Gastroesophageal sphincter (tissue), 4 donors: ENCODE measurements around the gene COL4A2. TPM values are rescaled to one million over a fixed set of nuclear protein-coding genes. Genes with fewer than 3 reads are reported as not detected.

Source experiments
- ATAC-seq: fragments of 150-250 bp; one replicate; pipeline ENCODE4 v1.9.1; 2016; ENCODE audit warnings: mild to moderate bottlenecking, moderate library complexity
- H3K27ac ChIP-seq, 4 donors: fragments of 200-600 bp; sonication (generic) in 3 of 4; 1 replicate in 3 of 4; 2 replicates in 1 of 4; pipeline ENCODE4 v1.5.1; 2016 to 2019
- H3K27me3 ChIP-seq: fragments of 200-600 bp; sonication (generic); one replicate; pipeline ENCODE4 v1.5.1; 2019
- H3K36me3 ChIP-seq, 2 donors: fragments of 200-600 bp; sonication (generic); one replicate each; pipeline ENCODE4 v1.5.1; 2019; ENCODE audit warnings: control low read depth in 1 of 2
- H3K4me1 ChIP-seq, 3 donors: fragments of 200-600 bp; sonication (generic); 1 replicate in 2 of 3; 2 replicates in 1 of 3; pipeline ENCODE4 v1.5.1; 2016 to 2019; ENCODE audit warnings: control low read depth in 2 of 3
- H3K4me3 ChIP-seq, 2 donors: fragments of 200-600 bp; sonication (generic); one replicate each; pipeline ENCODE4 v1.5.1; 2019; ENCODE audit warnings: mild to moderate bottlenecking in 1 of 2, moderate library complexity in 1 of 2
- H3K9me3 ChIP-seq, 3 donors: fragments of 200-600 bp; sonication (generic); one replicate each; pipeline ENCODE4 v1.5.1; 2017 to 2019; ENCODE audit warnings: control low read depth in 2 of 3
- EP300 ChIP-seq: sonication (generic); formaldehyde crosslinking; IDR thresholded peaks from one replicate; pipeline ENCODE4 v1.6.1; 2017; ENCODE audit warnings: antibody characterized with exemption, mild to moderate bottlenecking
- POLR2A ChIP-seq, 2 donors: fragments of 450-650 bp; IDR thresholded peaks; one replicate each; pipeline ENCODE4 v1.6.1; 2017; ENCODE audit warnings: antibody characterized with exemption in 2 of 2, mild to moderate bottlenecking in 2 of 2, moderate library complexity in 1 of 2
- POLR2AphosphoS5 ChIP-seq: sonication (generic); formaldehyde crosslinking; IDR thresholded peaks from one replicate; pipeline ENCODE4 v1.6.1; 2017; ENCODE audit warnings: antibody characterized with exemption
- WGBS, 2 donors: methylation state at CpG; one replicate each; pipeline ENCODE4 v1.1.5; 2018; ENCODE audit warnings: low coverage in 1 of 2; 5-methylcytosine and 5-hydroxymethylcytosine counted together
- total RNA-seq, 4 donors: library from RNA; depleted of rRNA; stranded (reverse); fragments of >200 nt; gene quantifications; one replicate each; pipeline ENCODE4 v1.1.0, GENCODE V29; 2016
- TF ChIP-seq, protein P1 (sequence below), 4 experiments: fragments of 200-600 bp in 2 of 4; fragments of 450-650 bp in 2 of 4; sonication (generic) in 1 of 4; IDR thresholded peaks; one replicate each; pipeline ENCODE4 v1.5.1; 2017 to 2019; ENCODE audit warnings: antibody characterized with exemption in 4 of 4, mild to moderate bottlenecking in 2 of 4, moderate library complexity in 2 of 4

Gene COL4A2
- total RNA-seq, 4 donors from 2014 or later = 478 to 945 (median 543) TPM

DNA sequence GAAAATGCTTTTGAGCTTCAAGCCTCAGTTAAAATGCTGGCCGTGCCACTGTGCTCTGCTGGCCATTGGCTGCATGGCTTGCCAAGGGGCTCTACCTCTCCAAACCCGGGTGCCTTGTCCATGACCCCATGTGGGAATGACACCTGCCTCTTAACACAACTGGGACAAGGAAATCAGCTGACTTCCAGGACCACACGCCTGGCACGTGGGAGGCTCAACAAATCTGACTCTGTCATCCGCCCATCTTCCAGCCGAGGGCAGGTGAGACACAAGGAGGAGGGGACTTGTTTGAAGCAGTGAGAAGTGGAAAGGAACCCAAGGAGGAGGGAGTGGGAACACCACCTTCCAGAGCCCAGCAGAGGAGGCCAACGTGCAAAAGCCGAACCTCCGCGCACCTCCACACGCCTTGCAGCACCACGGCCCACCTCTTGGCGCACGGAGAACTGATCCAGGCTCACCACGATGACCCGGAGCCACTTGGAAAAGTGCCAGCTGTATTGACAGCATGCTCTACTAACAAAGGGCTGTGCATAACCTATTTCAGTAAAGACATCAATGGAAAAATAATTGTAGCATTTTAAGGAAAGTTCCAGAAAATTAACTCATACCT lies 38.4 kb upstream of the COL4A2 start:
- Histone ChIP-seq H3K27me3 (no peaks in the 10 kb centered on the region), H3K4me1 (peaks cover 4 to 93% (median 20%) of the 10 kb centered on the region in 3 donors), H3K4me3 (no peak overlapping the region), H3K9me3 (no peaks in the 10 kb centered on the region), H3K27ac (peak overlapping the region in 3 of 4 donors; percentile 58 to 69 (median 60)), H3K36me3 (peaks cover 0 to 15% of the 10 kb centered on the region in 2 donors)
- 52 to 84% methylated on average over 4 to 9 of the region's 16 CpGs for WGBS, 2 donors
- ATAC-seq = no peak
- TF ChIP-seq, protein P1, sequence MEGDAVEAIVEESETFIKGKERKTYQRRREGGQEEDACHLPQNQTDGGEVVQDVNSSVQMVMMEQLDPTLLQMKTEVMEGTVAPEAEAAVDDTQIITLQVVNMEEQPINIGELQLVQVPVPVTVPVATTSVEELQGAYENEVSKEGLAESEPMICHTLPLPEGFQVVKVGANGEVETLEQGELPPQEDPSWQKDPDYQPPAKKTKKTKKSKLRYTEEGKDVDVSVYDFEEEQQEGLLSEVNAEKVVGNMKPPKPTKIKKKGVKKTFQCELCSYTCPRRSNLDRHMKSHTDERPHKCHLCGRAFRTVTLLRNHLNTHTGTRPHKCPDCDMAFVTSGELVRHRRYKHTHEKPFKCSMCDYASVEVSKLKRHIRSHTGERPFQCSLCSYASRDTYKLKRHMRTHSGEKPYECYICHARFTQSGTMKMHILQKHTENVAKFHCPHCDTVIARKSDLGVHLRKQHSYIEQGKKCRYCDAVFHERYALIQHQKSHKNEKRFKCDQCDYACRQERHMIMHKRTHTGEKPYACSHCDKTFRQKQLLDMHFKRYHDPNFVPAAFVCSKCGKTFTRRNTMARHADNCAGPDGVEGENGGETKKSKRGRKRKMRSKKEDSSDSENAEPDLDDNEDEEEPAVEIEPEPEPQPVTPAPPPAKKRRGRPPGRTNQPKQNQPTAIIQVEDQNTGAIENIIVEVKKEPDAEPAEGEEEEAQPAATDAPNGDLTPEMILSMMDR (IDR thresholded peaks at IDR 0.05) = no peak
- no peak for TF ChIP-seq POLR2A (IDR thresholded peaks at IDR 0.05)
- no peak for TF ChIP-seq EP300
- no peak for TF ChIP-seq POLR2AphosphoS5

DNA sequence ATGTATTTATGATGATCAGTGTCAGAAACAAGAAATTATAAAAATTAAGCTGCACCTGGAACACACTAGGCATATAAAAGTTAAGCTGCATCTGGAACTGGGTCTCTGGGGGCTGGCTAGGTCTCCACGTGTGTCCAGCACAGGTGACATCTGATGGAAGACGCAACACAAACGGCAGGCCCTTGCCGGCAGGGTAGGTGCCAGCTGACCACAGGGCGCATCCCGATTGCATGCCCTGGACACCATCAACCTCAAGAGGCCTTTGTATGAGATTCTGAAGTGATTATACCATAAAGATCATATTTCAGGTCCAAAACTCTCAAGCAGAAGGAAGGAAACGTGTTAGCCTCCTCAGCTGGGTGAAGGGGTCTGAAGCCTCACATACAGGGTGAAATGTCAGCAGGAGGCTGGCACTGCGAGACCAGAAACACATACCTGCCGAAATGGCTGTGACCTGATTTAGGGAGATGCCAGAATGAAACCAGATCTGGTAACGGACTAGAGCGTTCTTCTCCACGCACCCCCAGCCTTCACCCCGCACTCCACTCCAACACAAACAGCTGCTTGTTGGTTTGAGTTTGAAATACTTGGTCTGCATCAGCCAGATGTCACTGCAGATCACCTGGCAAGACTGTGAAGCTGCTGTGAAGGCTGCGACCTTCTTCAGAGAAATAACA lies 37.4 kb upstream of the COL4A2 start:
- no peak for ATAC-seq
- TF ChIP-seq, protein P1 (IDR thresholded peaks at IDR 0.05) = no peak
- TF ChIP-seq POLR2A (IDR thresholded peaks at IDR 0.05) (no peak), POLR2AphosphoS5 (no peak), EP300 (no peak)
- H3K36me3 ChIP-seq = peaks cover 0 to 15% of the 10 kb centered on the region in 2 donors
- WGBS, 2 donors = 40 to 75% methylated on average over 4 to 14 of the region's 14 CpGs
- H3K27me3 ChIP-seq = no peaks in the 10 kb centered on the region
- H3K27ac ChIP-seq = peak overlapping the region in 3 of 4 donors; percentile 14 to 64 (median 53)
- no peaks in the 10 kb centered on the region for H3K9me3 ChIP-seq
- peaks cover 3 to 93% (median 12%) of the 10 kb centered on the region in 3 donors for H3K4me1 ChIP-seq
- H3K4me3 ChIP-seq = no peak overlapping the region

DNA sequence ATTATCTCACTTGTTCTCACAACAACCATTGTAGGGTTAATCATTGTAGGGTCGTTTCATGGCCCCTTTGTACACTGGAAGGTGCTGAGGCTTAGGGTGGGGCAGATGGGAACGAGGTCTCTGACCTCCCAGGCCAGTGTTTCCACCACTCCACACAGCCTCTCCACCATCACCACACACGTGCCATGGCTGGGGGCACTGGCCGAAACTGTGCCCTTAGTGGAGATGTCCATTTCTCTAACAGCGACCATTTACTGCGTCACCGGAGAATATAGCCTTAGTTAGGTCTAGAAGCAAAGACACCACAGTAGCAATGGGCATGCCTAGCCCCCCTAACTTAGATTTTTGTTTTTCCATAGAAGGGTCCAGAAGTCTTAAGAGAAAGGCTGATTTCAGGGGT lies 36.6 kb upstream of the COL4A2 start:
- WGBS, 2 donors = 74 to 84% methylated on average over 5 to 6 of the region's 7 CpGs
- ATAC-seq = no peak
- Histone ChIP-seq H3K4me1 (peaks cover 0 to 93% (median 8%) of the 10 kb centered on the region in 3 donors), H3K36me3 (peaks cover 0 to 15% of the 10 kb centered on the region in 2 donors), H3K9me3 (no peaks in the 10 kb centered on the region), H3K27me3 (no peaks in the 10 kb centered on the region), H3K27ac (peak overlapping the region in 3 of 4 donors; percentile 32 to 64 (median 53)), H3K4me3 (no peak overlapping the region)
- TF ChIP-seq, protein P1 (IDR thresholded peaks at IDR 0.05) = no peak
- TF ChIP-seq POLR2A (IDR thresholded peaks at IDR 0.05) (no peak), EP300 (no peak), POLR2AphosphoS5 (no peak)

DNA sequence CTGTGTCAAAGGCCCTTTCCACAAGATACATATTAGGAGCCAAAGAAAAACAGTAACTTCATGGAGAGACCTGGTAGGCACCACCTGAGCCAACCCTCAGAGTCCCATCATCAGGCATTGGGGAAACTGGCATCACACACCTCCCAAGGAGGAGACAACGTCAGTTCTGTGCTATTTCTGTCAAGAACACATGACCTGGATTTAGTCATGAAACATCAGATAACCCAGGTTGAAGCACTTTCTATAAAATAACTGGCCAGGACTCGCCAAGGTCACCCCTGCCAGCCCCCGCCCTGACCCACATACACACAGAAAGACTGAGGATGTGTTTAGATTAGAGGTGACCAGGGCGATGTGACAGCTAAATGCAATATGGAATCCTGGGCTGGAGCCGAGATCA lies 35.8 kb upstream of the COL4A2 start:
- 83 to 88% methylated on average over 4 to 5 of the region's 5 CpGs for WGBS, 2 donors
- ATAC-seq = no peak
- Histone ChIP-seq H3K9me3 (no peaks in the 10 kb centered on the region), H3K4me3 (no peak overlapping the region), H3K36me3 (peaks cover 0 to 11% of the 10 kb centered on the region in 2 donors), H3K4me1 (peaks cover 0 to 93% (median 8%) of the 10 kb centered on the region in 3 donors), H3K27me3 (no peaks in the 10 kb centered on the region), H3K27ac (peak overlapping the region in 3 of 4 donors; percentile 38 to 64 (median 53))
- TF ChIP-seq EP300 (no peak), POLR2A (IDR thresholded peaks at IDR 0.05) (no peak), POLR2AphosphoS5 (no peak)
- TF ChIP-seq, protein P1 (IDR thresholded peaks at IDR 0.05) = no peak
